HG03064 (cell line): ENCODE results near the gene RBM45.
A peak's percentile ranks its signal among the peaks of the same experiment; 100 is the strongest.
"Not testable (repeated sequence)": the region's sequence is repeated elsewhere in the genome, so short reads cannot be mapped to it uniquely, and the experiment has no call there.

ENCODE experiments used
- ATAC-seq: cut with Tn5 transposase; IDR thresholded peaks from one replicate; pipeline ENCODE4 v1.9.1; 2021; ENCODE audit warnings: low read depth; ENCODE audit not compliant: unreplicated experiment

RBM45 gene

GRCh38 chr2:178105566-178105965 lies 6.7 kb upstream of the RBM45 start:
- no peak for ATAC-seq

DNA sequence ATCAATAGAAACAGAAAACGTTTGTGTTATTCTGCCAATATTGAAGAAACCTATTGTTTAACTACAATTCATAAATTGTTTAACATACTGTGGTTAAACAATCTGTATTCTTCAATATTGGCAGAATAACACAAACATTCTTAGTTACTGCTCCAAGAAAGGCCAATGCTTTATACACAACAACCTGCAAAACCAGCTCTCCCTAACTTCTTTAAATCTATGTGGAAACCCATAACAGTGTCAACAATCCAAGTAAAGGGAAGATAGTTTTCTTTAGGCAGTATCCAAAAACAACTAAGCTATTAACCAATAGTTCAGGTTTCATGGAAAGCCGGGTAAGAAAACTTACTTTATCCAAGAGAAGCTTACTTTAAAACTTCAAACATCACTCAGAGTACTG lies 6.2 kb upstream of the RBM45 start:
- no peak for ATAC-seq

GRCh38 chr2:178108176-178108575 lies 4.1 kb upstream of the RBM45 start:
- ATAC-seq: no peak

DNA sequence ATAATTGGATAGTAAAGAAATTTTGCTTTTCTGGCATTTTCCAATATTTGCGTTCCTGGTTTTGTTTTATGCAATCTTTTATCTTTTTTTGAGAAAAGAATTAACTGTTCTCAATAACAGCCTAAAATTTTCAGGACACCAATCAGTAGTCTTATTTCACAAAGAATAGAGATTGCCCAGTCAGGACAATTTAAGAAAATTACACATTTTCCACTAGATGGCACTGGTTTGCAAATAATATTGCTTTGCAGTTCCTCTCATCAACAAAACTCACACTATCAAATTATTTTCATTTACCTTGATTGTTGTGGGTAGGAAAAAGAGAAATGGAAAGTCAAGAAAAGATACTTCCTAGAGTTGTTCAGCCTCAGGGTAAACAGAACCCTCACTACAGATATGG lies 2.4 kb upstream of the RBM45 start:
- no peak for ATAC-seq

- ATAC-seq: no peak
These were observed 1.6 kb upstream of the RBM45 start for GRCh38 chr2:178110681-178111080.

DNA sequence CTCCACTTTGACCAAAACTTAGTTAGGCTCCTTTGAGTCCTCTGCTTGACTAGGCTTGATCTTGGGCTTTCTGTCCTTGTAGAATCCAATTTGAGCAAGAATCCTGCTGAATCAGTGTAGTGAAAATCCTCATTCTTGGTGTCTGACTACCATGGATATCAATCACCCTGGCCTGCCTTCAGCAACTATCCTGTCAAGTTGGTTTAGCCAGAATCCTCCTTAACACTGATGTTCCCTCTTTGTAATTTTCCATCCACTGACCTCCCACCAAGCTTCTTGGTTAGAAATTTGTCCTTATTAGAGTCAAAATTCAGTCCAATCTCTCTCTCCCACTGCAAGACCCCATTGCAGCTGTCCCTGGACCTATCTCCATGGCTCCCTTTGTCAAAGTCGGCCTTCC lies 494 bp upstream of the RBM45 start:
- no peak for ATAC-seq

DNA sequence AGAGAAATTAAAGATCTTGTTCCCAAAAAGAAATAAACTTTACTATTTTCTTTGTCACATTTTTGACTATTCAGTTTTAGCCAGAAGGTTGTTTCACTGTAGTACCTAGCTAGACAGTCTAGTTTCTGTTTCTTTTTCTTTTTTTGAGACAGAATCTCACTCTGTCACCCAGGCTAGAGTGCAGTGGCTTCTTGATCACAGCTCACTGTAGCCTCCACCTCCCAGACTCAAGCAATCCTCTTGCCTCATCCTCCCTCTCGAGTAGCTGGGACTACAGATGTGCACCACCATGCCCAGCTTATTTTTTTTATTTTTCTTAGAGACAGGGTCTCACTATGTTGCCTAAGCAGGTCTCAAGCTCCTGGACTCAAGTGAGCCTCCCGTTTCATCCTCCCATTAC lies 2.2 kb downstream of the RBM45 start:
- peak; percentile 47 for ATAC-seq

DNA sequence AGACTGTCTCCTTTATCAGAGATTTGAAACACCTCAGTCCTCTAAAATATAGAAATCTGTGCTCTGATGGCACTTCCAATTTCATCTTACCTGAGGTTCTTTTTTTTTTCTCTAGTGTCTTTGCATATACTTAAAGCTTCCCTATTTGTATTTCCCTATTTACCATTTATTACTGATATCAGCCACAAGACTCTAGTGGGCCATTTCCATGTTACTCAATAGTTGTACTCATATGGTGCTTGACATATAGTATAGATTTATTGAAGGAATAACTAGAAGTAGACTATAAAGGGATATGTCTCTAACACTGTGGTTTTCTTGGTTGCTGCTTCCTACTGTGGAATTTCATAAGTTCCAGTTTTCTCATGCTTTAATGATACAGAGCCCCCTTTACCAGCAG lies 3.0 kb downstream of the RBM45 start:
- no peak for ATAC-seq

DNA sequence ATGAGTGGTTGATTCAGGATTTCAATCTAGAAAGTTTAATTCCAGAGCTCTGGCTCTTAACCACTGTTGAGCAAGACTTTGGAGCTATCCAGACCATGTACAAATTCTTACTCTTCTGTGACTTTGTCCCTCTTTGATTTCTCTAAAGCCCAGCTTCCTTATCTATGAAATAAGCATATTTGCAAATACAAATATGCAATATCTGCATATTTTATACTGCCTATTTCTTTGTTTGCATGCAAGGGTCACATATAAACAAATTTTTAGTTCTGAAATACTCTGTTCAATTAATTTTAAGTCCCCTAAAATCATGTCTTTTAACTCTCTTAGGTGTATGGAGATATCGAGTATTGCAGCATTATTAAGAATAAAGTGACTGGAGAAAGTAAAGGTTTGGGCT lies 5.5 kb downstream of the RBM45 start:
- no peak for ATAC-seq

DNA sequence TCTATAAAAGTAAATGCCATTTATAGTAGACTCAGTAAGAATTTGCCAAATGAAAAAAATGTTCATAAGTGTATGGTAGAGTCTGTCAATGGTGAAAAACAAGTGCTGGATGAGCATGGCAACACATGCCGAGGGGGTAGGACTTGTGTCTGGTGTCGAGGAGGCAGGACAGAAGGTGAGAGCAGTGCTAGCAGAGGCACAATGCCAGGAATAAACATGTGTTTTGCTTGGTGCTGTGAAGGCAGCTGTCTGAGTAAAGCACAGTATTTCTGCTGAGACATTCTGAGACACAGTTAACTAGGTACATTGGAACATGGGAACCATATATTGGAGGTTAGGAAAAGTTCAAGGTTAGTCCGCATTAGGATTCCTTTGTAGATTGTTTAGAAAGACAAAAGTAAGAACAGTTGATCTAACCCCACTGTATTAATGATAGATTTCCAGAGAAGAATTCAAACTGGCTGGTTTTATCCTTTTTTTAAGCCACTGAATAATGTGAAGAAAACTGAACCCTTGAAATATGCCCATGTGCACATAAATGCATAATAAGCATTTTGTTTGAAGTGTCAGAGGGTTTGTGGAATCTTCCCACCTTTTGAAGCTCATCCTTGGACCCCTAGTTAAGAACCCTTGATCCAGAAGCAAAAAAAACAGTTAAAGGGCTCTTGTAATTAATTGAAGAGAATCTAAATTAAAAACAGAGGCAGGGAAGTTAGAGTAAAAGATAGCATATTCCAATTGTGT lies 7.1 kb downstream of the RBM45 start:
- ATAC-seq: no peak

DNA sequence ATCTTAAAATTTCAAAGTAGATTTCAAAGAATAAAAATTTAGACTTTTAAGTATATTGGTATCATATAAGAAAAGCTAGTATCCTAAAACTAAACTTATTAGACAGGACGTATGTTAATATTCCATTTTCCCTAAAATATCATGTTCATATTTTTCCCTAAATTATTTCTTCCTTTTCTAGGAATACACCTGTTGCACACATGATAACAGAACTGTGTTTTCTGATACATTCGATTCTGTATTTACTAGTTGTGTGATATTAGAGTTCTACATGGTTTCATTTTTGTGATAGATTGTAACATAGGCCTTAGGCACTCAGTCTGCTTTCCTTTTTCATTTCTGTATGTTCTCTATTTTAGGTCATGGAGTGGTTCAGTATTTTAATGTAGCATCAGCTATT lies 10.9 kb downstream of the RBM45 start:
- ATAC-seq: no peak

DNA sequence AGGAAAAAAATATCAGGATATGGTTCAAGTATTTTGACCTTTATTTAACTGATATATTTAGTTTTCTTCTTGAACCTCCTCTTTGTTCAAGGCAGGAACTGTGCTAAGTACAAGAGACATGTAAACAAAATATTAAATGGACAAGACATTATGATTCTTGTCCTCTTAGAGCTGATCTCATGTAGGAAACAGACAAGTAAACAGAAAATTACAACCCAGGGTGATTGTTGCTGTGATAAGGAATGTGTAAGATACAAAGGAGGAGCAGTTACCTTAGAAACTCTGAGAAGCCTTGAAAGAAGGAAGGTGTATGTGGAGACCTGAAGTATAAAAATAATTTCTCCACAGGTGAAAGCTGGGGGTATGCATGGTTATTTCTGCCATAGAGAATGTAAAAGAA lies 12.9 kb downstream of the RBM45 start:
- no peak for ATAC-seq

GRCh38 chr2:178125862-178126261 lies 13.6 kb downstream of the RBM45 start:
- no peak for ATAC-seq

GRCh38 chr2:178128836-178129630 lies 16.8 kb downstream of the RBM45 start:
- ATAC-seq: no peak

DNA sequence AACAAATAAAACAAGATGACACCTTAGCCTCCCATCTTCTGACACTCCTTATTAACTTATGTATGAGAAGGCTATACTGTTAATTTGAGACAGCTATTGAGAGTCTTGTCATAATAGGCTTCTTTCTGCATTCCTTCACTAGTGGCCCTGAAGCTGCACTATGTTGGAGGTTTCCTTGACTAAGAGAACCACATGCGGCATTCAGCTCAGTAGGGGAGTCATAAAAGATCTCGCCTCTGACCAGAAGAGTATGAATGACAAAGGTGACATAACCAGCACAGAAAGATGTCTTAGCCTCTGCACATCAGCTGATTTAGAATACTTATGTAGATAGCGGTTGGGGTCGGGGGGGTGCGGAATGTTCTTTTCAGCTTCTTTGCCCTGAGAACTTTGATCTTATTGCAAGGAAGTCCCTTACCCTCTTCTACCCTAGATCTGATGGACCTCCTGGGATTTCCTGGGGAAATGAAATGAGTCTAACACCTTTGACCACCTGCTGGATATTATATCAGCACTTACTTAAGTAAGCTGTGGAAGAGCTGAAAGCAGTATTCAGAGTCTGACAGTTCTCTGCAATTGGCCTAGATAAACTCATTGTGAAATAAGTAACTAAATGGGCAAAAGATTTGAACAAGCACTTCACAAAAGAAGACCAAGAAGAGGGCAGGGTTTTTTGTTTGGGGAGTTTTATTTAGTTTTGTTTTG lies 24.2 kb downstream of the RBM45 start:
- ATAC-seq: no peak

DNA sequence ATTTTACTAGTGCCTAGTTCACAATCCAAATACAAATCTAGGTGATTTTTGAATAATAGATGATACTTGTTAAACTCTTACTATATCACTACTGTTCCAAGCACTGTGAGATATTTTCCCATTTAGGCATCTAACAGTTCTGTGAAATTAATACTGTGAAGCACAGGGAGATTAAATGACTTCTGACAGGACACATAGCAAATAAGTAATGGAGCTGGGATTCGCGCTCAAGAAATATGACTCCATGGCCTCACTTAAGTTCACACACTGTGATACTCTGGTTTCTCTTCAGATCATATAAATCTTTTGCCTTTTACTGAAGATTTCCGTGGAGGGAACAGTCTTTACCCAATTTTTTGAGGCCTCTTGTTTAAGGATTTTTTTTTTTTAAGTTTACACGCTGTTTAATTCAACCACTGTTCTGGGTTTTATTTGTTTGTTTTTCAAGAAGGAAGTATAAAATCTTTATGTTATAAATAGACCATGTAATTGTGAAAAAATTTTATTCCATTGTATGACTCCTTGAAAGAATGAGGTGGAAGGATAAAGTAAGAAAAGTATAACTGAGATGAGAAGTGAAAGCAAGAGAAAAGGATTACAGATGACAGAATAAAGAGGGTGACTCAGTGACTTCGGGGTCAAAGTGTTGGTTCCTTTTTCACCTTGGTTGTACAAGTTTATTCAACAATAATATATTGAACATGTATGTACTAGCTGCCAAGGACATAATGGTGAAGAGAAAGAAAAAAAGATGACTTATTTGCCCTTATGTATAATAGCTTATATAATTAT lies 30.2 kb downstream of the RBM45 start:
- ATAC-seq: no peak

GRCh38 chr2:178143481-178143880 lies 31.2 kb downstream of the RBM45 start:
- ATAC-seq: no peak

DNA sequence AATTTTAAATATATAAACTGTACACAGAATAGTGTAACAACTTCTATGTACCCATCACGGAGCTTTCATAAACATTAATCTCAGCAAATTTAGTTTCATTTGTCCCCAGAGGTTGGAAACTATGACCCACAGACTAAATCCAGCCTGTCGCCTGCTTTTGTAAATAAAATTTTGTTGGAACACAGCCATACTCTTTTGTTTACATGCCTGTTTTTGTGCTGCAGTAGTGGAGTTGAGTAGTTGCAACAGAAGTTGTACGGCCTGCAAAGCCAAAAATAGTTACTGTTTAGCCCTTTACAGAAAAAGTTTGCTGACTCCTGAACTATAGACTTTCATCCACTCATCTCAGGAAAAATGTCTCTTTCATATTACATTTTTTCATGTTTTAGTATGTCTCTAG lies 39.8 kb downstream of the RBM45 start:
- ATAC-seq: no peak

GRCh38 chr2:178152542-178152941 lies 40.3 kb downstream of the RBM45 start:
- no peak for ATAC-seq

DNA sequence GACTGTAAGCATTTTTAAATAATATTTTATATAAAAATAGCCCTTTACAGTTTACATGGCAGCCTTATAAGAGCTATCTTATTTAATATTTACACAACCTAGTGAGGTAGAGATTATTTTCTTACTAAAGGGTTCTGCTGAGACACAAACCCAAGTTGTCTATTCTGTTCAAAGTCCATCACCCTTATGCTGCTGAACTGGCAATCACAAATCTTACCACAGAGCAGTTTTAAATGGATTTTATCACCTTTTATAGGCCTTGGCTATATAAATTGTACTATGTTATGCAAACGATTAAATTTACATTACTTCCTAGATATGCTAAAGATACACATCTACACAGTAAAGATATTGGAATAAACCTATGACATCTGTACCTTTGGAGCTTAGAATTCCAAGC lies 40.7 kb downstream of the RBM45 start:
- no peak for ATAC-seq

- ATAC-seq: not testable (repeated sequence)
These were observed 41.6 kb downstream of the RBM45 start for GRCh38 chr2:178153878-178154277.
